ENCODE data around the gene ARHGAP20. TPM values are rescaled to one million over a fixed set of nuclear protein-coding genes. Genes with fewer than 3 reads are reported as not detected.

The ARHGAP20 gene
- total RNA-seq, 1 experiment from 2014 or later: 0.05 TPM

DNA sequence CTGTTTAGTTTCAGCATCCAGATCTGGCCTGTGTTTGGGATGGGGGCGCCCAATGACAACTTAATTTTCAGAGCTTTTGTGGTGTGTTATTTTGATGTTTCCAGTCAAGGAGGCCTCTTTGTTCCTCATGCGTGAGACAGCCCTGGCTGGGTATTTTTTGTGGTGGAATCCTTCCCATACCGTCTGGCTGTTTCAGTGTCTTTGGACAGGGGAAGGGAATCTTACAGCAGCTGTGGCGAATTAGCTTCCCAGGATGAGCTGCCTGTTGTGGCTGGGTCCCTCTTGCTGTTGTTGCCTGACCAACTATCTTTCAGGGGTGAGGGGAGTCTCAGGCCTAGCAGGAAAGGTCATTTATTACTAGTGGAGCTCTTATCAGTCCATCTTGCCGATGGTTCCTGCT is 138.8 kb downstream of the ARHGAP20 start:
- Mint-ChIP-seq H3K36me3 (ENCODE audit: insufficient read depth, unreplicated experiment) (no peaks in the 10 kb centered on the region), H3K27me3 (ENCODE audit: insufficient read depth, unreplicated experiment) (peaks cover 16% of the 10 kb centered on the region), H3K4me1 (ENCODE audit: low read depth, unreplicated experiment) (peaks cover 6% of the 10 kb centered on the region), H3K9me3 (ENCODE audit: unreplicated experiment) (no peaks in the 10 kb centered on the region), H3K27ac (ENCODE audit: unreplicated experiment) (no peak overlapping the region), H3K4me3 (ENCODE audit: unreplicated experiment) (no peak overlapping the region)
- ChIA-PET CTCF (interaction anchor here (0.8 kb wide), 1 partner anchor 14 kb away, joined by 3 read pairs; no protein-coding TSS in a partner anchor), POLR2A (no interaction called here)
- no peaks in the 10 kb centered on the region for H3K27me3 ChIP-seq (replicated peaks; ENCODE audit: control insufficient read depth, insufficient read depth, low read length)
- no TSS peak for BruUV-seq (replicated peaks)
- no peaks in the 10 kb centered on the region for H3K9me3 ChIP-seq
- TF ChIP-seq, protein P1, sequence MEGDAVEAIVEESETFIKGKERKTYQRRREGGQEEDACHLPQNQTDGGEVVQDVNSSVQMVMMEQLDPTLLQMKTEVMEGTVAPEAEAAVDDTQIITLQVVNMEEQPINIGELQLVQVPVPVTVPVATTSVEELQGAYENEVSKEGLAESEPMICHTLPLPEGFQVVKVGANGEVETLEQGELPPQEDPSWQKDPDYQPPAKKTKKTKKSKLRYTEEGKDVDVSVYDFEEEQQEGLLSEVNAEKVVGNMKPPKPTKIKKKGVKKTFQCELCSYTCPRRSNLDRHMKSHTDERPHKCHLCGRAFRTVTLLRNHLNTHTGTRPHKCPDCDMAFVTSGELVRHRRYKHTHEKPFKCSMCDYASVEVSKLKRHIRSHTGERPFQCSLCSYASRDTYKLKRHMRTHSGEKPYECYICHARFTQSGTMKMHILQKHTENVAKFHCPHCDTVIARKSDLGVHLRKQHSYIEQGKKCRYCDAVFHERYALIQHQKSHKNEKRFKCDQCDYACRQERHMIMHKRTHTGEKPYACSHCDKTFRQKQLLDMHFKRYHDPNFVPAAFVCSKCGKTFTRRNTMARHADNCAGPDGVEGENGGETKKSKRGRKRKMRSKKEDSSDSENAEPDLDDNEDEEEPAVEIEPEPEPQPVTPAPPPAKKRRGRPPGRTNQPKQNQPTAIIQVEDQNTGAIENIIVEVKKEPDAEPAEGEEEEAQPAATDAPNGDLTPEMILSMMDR (IDR thresholded peaks at IDR 0.05; ENCODE audit: insufficient read depth in 1 of 2, low read depth in 1 of 2, low read length in 1 of 2, severe bottlenecking in 1 of 2, unreplicated experiment in 1 of 2): no peak
- no peaks in the 10 kb centered on the region for H3K36me3 ChIP-seq (ENCODE audit: control insufficient read depth, insufficient read depth, low read length)
- DNase-seq: no peak
- H3K4me1 ChIP-seq: no peaks in the 10 kb centered on the region; the same call in 1 of the 2 replicates
- intact Hi-C loops (cut with micrococcal nuclease; ENCODE audit: unreplicated experiment): no loop called here
- no peak overlapping the region for H3K4me3 ChIP-seq (ENCODE audit: low read depth, low read length)

GRCh38 chr11:110571081-110571720 is 141.0 kb downstream of the ARHGAP20 start:
- Histone ChIP-seq H3K27me3 (replicated peaks; ENCODE audit: control insufficient read depth, insufficient read depth, low read length) (no peaks in the 10 kb centered on the region), H3K4me3 (ENCODE audit: low read depth, low read length) (no peak overlapping the region), H3K9me3 (no peaks in the 10 kb centered on the region), H3K4me1 (peaks cover 3% of the 10 kb centered on the region), H3K36me3 (ENCODE audit: control insufficient read depth, insufficient read depth, low read length) (no peaks in the 10 kb centered on the region)
- H3K27ac Mint-ChIP-seq (ENCODE audit: unreplicated experiment): no peak overlapping the region
- ChIA-PET POLR2A (no interaction called here), CTCF (no interaction called here)
- intact Hi-C loops (cut with micrococcal nuclease; ENCODE audit: unreplicated experiment): no loop called here
- H3K9me3 Mint-ChIP-seq (ENCODE audit: unreplicated experiment): no peaks in the 10 kb centered on the region
- DNase-seq: no peak
- H3K4me1 Mint-ChIP-seq (ENCODE audit: low read depth, unreplicated experiment): peaks cover 16% of the 10 kb centered on the region
- no TSS peak for BruUV-seq (replicated peaks)
- no peaks in the 10 kb centered on the region for H3K36me3 Mint-ChIP-seq (ENCODE audit: insufficient read depth, unreplicated experiment)
- TF ChIP-seq, protein P1 (IDR thresholded peaks at IDR 0.05; ENCODE audit: insufficient read depth in 1 of 2, low read depth in 1 of 2, low read length in 1 of 2, severe bottlenecking in 1 of 2, unreplicated experiment in 1 of 2): no peak
- peaks cover 16% of the 10 kb centered on the region for H3K27me3 Mint-ChIP-seq (ENCODE audit: insufficient read depth, unreplicated experiment)
- H3K4me3 Mint-ChIP-seq (ENCODE audit: unreplicated experiment): no peak overlapping the region

- no peaks in the 10 kb centered on the region for H3K9me3 ChIP-seq
- no peaks in the 10 kb centered on the region for H3K27me3 ChIP-seq (replicated peaks; ENCODE audit: control insufficient read depth, insufficient read depth, low read length)
- Mint-ChIP-seq H3K27ac (ENCODE audit: unreplicated experiment) (no peak overlapping the region), H3K9me3 (ENCODE audit: unreplicated experiment) (no peaks in the 10 kb centered on the region), H3K36me3 (ENCODE audit: insufficient read depth, unreplicated experiment) (peaks cover 7% of the 10 kb centered on the region), H3K27me3 (ENCODE audit: insufficient read depth, unreplicated experiment) (peaks cover 6% of the 10 kb centered on the region), H3K4me1 (ENCODE audit: low read depth, unreplicated experiment) (peaks cover 26% of the 10 kb centered on the region), H3K4me3 (ENCODE audit: unreplicated experiment) (no peak overlapping the region)
- CTCF ChIA-PET: no interaction called here
- DNase-seq: no peak
- BruUV-seq (replicated peaks): no TSS peak
- H3K4me1 ChIP-seq: peaks cover 20% of the 10 kb centered on the region
- no peaks in the 10 kb centered on the region for H3K36me3 ChIP-seq (ENCODE audit: control insufficient read depth, insufficient read depth, low read length)
- H3K4me3 ChIP-seq (ENCODE audit: low read depth, low read length): no peak overlapping the region
- intact Hi-C loops (cut with micrococcal nuclease; ENCODE audit: unreplicated experiment): loop anchor here (5.0 to 10.0 kb wide), 3 partner anchors 94 to 362 kb away; partner anchors contain the start of gene ARHGAP20
- POLR2A ChIA-PET: no interaction called here
- TF ChIP-seq, protein P1 (IDR thresholded peaks at IDR 0.05; ENCODE audit: insufficient read depth in 1 of 2, low read depth in 1 of 2, low read length in 1 of 2, severe bottlenecking in 1 of 2, unreplicated experiment in 1 of 2): no peak
Measured at GRCh38 chr11:110566577-110566976, 145.7 kb downstream of the ARHGAP20 start.
